GM12878 (cell line): ENCODE measurements around the gene IGSF11.

Experiments used
- CTCF ChIP-seq, 3 experiments: IDR thresholded peaks in 2 of 3; conservative IDR thresholded peaks in 1 of 3; 2 replicates each; pipeline ENCODE4 v1.5.1; 2011; ENCODE audit warnings: low read depth in 3 of 3, low read length in 3 of 3, mild to moderate bottlenecking in 3 of 3, control low read depth in 2 of 3, moderate library complexity in 2 of 3, inconsistent platforms in 1 of 3, mixed read lengths in 1 of 3; ENCODE audit not compliant: control insufficient read depth in 2 of 3, insufficient read depth in 1 of 3; ENCODE audit errors: extremely low read depth in 1 of 3
- EZH2 ChIP-seq: IDR thresholded peaks from 2 replicates; pipeline ENCODE4 v1.6.1; 2012; ENCODE audit warnings: low read depth, mild to moderate bottlenecking, control low read depth, inconsistent platforms, low read length, borderline replicate concordance; ENCODE audit not compliant: control insufficient read depth

DNA sequence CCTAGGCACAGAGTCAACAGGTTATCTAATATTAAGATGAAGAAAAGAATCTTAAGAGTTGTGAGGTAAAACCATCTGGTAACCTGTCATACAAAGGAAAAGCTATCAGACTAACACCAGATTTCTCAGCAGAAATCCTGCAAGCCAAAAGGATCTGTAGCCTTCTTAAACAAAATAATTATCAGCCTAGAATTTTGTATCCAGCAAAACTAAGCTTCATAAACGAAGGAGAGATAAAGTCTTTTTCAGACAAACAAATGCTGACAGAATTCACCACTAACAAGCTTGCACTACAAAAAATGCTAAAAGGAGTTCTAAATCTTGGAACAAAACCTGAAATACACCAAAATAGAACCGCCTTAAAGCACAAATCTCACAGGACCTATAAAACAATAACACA lies 9.9 kb upstream of the IGSF11 start:
- TF ChIP-seq CTCF (IDR thresholded peaks at IDR 0.05 in 2 of 3, conservative IDR thresholded peaks at IDR 0.05 in 1 of 3; ENCODE audit: control insufficient read depth in 2 of 3, extremely low read depth in 1 of 3, insufficient read depth in 1 of 3, low read depth in 3 of 3, low read length in 3 of 3) (no peak), EZH2 (no peak)
